ENCODE data around the gene ADCY5.

Gene ADCY5

DNA sequence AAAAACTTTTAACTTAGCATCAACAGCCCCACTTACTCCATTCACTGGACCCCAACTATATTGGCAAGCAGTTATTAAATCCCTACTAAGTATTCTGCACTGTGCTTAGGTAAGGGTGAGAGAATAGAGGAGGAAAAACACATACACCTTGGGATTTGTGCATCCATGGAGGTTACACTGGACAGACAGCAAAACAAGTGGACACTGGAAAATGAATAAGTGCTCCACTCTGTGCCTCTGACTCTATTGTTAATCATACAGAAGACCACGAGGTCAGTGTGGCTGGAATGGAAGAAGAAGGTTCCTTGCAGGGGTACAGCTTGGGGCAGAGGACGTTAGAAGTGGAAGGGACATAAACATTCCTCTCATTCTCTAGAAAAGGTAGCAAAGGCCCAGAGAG lies 3.2 kb downstream of the ADCY5 start:
- TF ChIP-seq, protein P1, sequence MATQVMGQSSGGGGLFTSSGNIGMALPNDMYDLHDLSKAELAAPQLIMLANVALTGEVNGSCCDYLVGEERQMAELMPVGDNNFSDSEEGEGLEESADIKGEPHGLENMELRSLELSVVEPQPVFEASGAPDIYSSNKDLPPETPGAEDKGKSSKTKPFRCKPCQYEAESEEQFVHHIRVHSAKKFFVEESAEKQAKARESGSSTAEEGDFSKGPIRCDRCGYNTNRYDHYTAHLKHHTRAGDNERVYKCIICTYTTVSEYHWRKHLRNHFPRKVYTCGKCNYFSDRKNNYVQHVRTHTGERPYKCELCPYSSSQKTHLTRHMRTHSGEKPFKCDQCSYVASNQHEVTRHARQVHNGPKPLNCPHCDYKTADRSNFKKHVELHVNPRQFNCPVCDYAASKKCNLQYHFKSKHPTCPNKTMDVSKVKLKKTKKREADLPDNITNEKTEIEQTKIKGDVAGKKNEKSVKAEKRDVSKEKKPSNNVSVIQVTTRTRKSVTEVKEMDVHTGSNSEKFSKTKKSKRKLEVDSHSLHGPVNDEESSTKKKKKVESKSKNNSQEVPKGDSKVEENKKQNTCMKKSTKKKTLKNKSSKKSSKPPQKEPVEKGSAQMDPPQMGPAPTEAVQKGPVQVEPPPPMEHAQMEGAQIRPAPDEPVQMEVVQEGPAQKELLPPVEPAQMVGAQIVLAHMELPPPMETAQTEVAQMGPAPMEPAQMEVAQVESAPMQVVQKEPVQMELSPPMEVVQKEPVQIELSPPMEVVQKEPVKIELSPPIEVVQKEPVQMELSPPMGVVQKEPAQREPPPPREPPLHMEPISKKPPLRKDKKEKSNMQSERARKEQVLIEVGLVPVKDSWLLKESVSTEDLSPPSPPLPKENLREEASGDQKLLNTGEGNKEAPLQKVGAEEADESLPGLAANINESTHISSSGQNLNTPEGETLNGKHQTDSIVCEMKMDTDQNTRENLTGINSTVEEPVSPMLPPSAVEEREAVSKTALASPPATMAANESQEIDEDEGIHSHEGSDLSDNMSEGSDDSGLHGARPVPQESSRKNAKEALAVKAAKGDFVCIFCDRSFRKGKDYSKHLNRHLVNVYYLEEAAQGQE (IDR thresholded peaks at IDR 0.05; ENCODE audit: insufficient read depth in 1 of 2, low read depth in 2 of 2, low read length in 2 of 2): no peak
- TF ChIP-seq POLR2AphosphoS5 (IDR thresholded peaks at IDR 0.05; ENCODE audit: low read depth, low read length) (no peak), SIN3A (IDR thresholded peaks at IDR 0.05; ENCODE audit: borderline replicate concordance, insufficient read depth, low read length) (no peak), TAF1 (IDR thresholded peaks at IDR 0.05; ENCODE audit: borderline replicate concordance, insufficient read depth, low read length) (no peak), FOXP2 (optimal IDR thresholded peaks at IDR 0.05; ENCODE audit: borderline replicate concordance, extremely low read depth, extremely low read length, insufficient read depth) (no peak)

DNA sequence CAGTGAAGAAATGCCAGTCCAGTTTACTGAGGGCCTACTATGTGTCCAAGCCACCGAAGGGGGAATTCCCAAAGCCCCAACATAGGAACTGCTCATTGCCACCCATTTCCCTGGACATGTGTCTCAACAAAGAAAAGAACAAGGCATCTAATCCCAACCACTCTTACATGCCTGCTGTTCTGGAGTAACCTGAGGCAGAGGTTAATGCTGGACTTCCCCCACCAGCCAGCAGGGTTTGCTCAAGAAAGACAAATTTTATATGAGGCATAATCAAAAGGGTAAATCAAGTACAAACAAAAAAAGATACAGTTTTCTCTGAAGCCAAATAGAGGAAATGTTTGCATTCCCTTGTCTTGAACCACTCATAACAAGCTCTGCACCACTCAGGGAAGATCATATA lies 4.1 kb downstream of the ADCY5 start:
- TF ChIP-seq SIN3A (IDR thresholded peaks at IDR 0.05; ENCODE audit: borderline replicate concordance, insufficient read depth, low read length) (no peak), POLR2AphosphoS5 (IDR thresholded peaks at IDR 0.05; ENCODE audit: low read depth, low read length) (no peak), FOXP2 (optimal IDR thresholded peaks at IDR 0.05; ENCODE audit: borderline replicate concordance, extremely low read depth, extremely low read length, insufficient read depth) (no peak), TAF1 (IDR thresholded peaks at IDR 0.05; ENCODE audit: borderline replicate concordance, insufficient read depth, low read length) (no peak)
- TF ChIP-seq, protein P1 (IDR thresholded peaks at IDR 0.05; ENCODE audit: insufficient read depth in 1 of 2, low read depth in 2 of 2, low read length in 2 of 2): no peak

DNA sequence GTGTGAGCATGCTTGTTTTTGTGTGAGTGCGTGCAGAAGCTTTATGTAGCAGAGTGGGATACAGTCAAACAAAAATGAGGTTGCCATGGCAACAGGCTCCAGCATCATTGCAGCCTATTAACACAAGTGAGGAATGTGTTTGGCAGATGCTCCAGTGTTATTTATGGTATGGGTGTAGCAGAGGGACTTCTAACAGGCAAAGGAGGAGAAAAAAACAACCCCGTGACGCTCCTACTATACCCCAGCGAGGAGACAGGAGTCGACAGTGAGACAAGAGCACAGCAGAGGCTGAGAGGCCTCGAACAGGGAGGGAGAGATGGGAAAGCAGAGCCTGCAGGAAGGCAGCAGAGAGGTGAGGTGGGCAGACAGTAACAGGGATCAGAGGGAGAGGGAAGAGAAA lies 4.9 kb downstream of the ADCY5 start:
- no peak for TF ChIP-seq FOXP2 (optimal IDR thresholded peaks at IDR 0.05; ENCODE audit: borderline replicate concordance, extremely low read depth, extremely low read length, insufficient read depth)
- TF ChIP-seq TAF1 (IDR thresholded peaks at IDR 0.05; ENCODE audit: borderline replicate concordance, insufficient read depth, low read length): no peak
- TF ChIP-seq POLR2AphosphoS5 (IDR thresholded peaks at IDR 0.05; ENCODE audit: low read depth, low read length): no peak
- TF ChIP-seq SIN3A (IDR thresholded peaks at IDR 0.05; ENCODE audit: borderline replicate concordance, insufficient read depth, low read length): no peak
- TF ChIP-seq, protein P1 (IDR thresholded peaks at IDR 0.05; ENCODE audit: insufficient read depth in 1 of 2, low read depth in 2 of 2, low read length in 2 of 2): no peak

DNA sequence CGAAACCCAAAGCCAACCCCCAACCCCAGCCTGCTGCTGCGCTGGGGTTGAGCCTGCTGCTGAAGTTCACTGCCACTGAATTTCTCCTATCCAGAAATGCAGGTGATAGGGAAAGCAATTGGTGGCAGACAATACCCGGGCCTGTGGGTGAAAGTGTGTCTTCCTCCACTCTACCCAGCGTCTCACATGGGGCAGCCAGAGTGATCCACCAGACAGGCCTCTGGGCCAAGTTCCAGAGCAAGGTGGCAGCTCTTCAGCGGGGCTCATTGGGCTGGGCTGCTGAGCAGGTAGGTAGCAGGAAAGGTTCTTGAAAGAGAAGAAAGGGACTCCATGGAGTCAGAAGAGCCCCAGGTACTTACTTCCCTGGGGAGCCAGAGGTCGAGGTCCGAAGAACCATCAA lies 6.0 kb downstream of the ADCY5 start:
- TF ChIP-seq, protein P1 (IDR thresholded peaks at IDR 0.05; ENCODE audit: insufficient read depth in 1 of 2, low read depth in 2 of 2, low read length in 2 of 2): no peak
- no peak for TF ChIP-seq POLR2AphosphoS5 (IDR thresholded peaks at IDR 0.05; ENCODE audit: low read depth, low read length)
- no peak for TF ChIP-seq SIN3A (IDR thresholded peaks at IDR 0.05; ENCODE audit: borderline replicate concordance, insufficient read depth, low read length)
- no peak for TF ChIP-seq TAF1 (IDR thresholded peaks at IDR 0.05; ENCODE audit: borderline replicate concordance, insufficient read depth, low read length)
- TF ChIP-seq FOXP2 (optimal IDR thresholded peaks at IDR 0.05; ENCODE audit: borderline replicate concordance, extremely low read depth, extremely low read length, insufficient read depth): no peak

DNA sequence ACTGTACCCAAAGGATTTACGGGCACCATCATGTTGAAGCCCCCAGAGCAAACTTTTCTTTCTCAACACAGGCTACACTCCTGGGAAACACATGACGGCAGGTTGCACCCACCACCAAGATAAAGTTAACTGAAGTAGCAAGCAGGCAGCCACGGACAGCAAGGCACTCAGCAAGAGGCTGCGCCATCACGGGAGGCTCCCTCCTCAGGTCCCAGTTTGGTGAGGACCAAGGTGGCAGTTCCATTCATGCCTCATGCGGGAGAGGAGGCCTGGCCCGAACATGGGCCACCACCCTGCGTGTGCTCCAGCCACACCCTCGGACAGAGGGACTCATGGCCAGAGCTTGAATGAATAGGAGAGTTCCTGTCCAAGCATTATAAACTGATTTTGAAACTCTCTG lies 6.8 kb downstream of the ADCY5 start:
- no peak for TF ChIP-seq POLR2AphosphoS5 (IDR thresholded peaks at IDR 0.05; ENCODE audit: low read depth, low read length)
- TF ChIP-seq TAF1 (IDR thresholded peaks at IDR 0.05; ENCODE audit: borderline replicate concordance, insufficient read depth, low read length): no peak
- no peak for TF ChIP-seq SIN3A (IDR thresholded peaks at IDR 0.05; ENCODE audit: borderline replicate concordance, insufficient read depth, low read length)
- TF ChIP-seq FOXP2 (optimal IDR thresholded peaks at IDR 0.05; ENCODE audit: borderline replicate concordance, extremely low read depth, extremely low read length, insufficient read depth): no peak
- TF ChIP-seq, protein P1 (IDR thresholded peaks at IDR 0.05; ENCODE audit: insufficient read depth in 1 of 2, low read depth in 2 of 2, low read length in 2 of 2): no peak

Measured in PFSK-1 (cell line).